CD4-positive, alpha-beta T cell (primary cell): ENCODE results near the gene WIPF1. TPM values are rescaled to one million over a fixed set of nuclear protein-coding genes. Genes with fewer than 3 reads are reported as not detected.

Experiments
- ATAC-seq: fragments of 200-7000 bp; cut with Tn5 transposase; one replicate; pipeline ENCODE4 v1.10.0; 2022; ENCODE audit warnings: mild to moderate bottlenecking; ENCODE audit not compliant: poor library complexity
- CTCF ChIA-PET: fragments of 350-600 bp; sonication (Branson Sonifier 250); formaldehyde crosslinking; loops from one replicate; lab custom pipeline; 2021; ENCODE audit warnings: antibody characterized with exemption, inconsistent platforms; lab: Charles Lee
- POLR2A ChIA-PET: fragments of 350-600 bp; sonication (Branson Sonifier 250); formaldehyde crosslinking; loops from one replicate; lab custom pipeline; 2021; ENCODE audit warnings: antibody characterized with exemption, inconsistent platforms; lab: Charles Lee
- DNase-seq, 14 experiments: peaks; one replicate each; pipeline ENCODE4 v3.0.0-alpha.2; 2013 to 2020; ENCODE audit warnings: mixed read lengths in 2 of 14
- H3K27ac ChIP-seq, 2 donors: one replicate each; pipeline versions ENCODE4 v1.5.1 to v1.7.0; 2013; ENCODE audit warnings: low read length in 2 of 2, low read depth in 1 of 2, mild to moderate bottlenecking in 1 of 2
- H3K27me3 ChIP-seq, 2 experiments: 1 replicate in 1 of 2; 2 replicates in 1 of 2; pipeline versions ENCODE4 v1.6.1 to v1.7.0; 2013; ENCODE audit warnings: low read length in 2 of 2, control low read depth in 1 of 2, mild to moderate bottlenecking in 1 of 2, moderate library complexity in 1 of 2; ENCODE audit not compliant: insufficient read depth in 2 of 2, control insufficient read depth in 1 of 2
- H3K36me3 ChIP-seq: one replicate; pipeline ENCODE4 v1.6.1; 2013; ENCODE audit warnings: low read length, control low read depth; ENCODE audit not compliant: insufficient read depth
- H3K4me1 ChIP-seq: one replicate; pipeline ENCODE4 v1.6.1; 2013; ENCODE audit warnings: low read length, control low read depth; ENCODE audit not compliant: insufficient read depth
- H3K4me3 ChIP-seq: one replicate; pipeline ENCODE4 v1.5.1; 2013; ENCODE audit warnings: mild to moderate bottlenecking, low read length, moderate library complexity
- H3K9me3 ChIP-seq, 2 experiments: 1 replicate in 1 of 2; 2 replicates in 1 of 2; pipeline versions ENCODE4 v1.6.1 to v1.7.0; 2013; ENCODE audit warnings: low read length in 2 of 2, mild to moderate bottlenecking in 2 of 2, control low read depth in 1 of 2, moderate library complexity in 1 of 2; ENCODE audit not compliant: control insufficient read depth in 1 of 2, insufficient read depth in 1 of 2
- H3K27ac Mint-ChIP-seq: one replicate; pipeline ENCODE4 v1.8.0; 2020; ENCODE audit warnings: mixed read lengths
- H3K27me3 Mint-ChIP-seq: one replicate; pipeline ENCODE4 v1.8.0; 2021; ENCODE audit warnings: mixed read lengths
- H3K36me3 Mint-ChIP-seq: one replicate; pipeline ENCODE4 v1.8.0; 2021; ENCODE audit warnings: low read depth, mixed read lengths
- H3K4me1 Mint-ChIP-seq: one replicate; pipeline ENCODE4 v1.8.0; 2021; ENCODE audit warnings: low read depth, mixed read lengths
- H3K4me3 Mint-ChIP-seq: one replicate; pipeline ENCODE4 v1.8.0; 2020; ENCODE audit warnings: mild to moderate bottlenecking, mixed read lengths
- H3K9me3 Mint-ChIP-seq: one replicate; pipeline ENCODE4 v1.8.0; 2020; ENCODE audit warnings: mixed read lengths
- intact Hi-C, 2 experiments: fragments of 100-400 bp; cut with DNase I in 1 of 2; cut with micrococcal nuclease in 1 of 2; formaldehyde crosslinking; loops; one replicate each; pipeline versions ENCODE4 v1.15.1 to v1.9.0; 2023 to 2025; cut with DNase I, micrococcal nuclease
- total RNA-seq, 174 experiments: library from RNA in 2 of 174; stranded (reverse) in 2 of 174; gene quantifications; one replicate each; pipeline ENCODE4 v1.2.3 and lab custom pipeline; 2021 to 2026
- TF ChIP-seq, protein P1 (sequence below): fragments of 200-600 bp; IDR thresholded peaks from one replicate; pipeline ENCODE4 v1.8.0; 2022; ENCODE audit warnings: antibody characterized with exemption, mild to moderate bottlenecking

The WIPF1 gene
- total RNA-seq, 2 experiments from 2014 or later, result 237 to 264 TPM

DNA sequence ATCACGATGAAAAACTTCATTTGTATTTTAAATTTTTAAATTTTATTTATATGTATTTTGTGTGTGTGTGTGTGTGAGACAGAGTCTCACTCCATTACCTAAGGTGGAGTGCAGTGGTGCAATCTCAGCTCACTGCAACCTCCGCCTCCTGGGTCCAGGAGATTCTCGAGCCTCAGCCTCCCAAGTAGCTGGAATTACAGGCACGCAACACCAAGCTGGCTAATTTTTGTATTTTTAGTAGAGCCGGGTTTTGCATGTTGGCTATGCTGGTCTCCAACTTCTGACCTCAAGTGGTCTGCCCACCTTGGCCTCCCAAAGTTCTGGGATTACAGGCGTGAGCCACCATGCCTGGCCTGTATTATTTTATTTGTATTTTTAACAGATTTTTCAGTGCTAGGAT is 45.8 kb upstream of the WIPF1 start:
- H3K4me1 ChIP-seq, result no peaks in the 10 kb centered on the region
- H3K27me3 ChIP-seq, result no peaks in the 10 kb centered on the region
- no peaks in the 10 kb centered on the region for H3K9me3 Mint-ChIP-seq
- POLR2A ChIA-PET, result no interaction called here
- H3K4me1 Mint-ChIP-seq, result no peaks in the 10 kb centered on the region
- no peaks in the 10 kb centered on the region for H3K9me3 ChIP-seq
- H3K4me3 Mint-ChIP-seq, result no peak overlapping the region
- DNase-seq (no peak), ATAC-seq (no peak)
- H3K27me3 Mint-ChIP-seq, result no peaks in the 10 kb centered on the region
- no peak overlapping the region for H3K27ac Mint-ChIP-seq
- no peaks in the 10 kb centered on the region for H3K36me3 Mint-ChIP-seq
- H3K4me3 ChIP-seq, result no peak overlapping the region
- CTCF ChIA-PET, result interaction anchor here (1.0 to 1.4 kb wide), 2 partner anchors 21 to 180 kb away, joined by 3 read pairs; no protein-coding TSS in a partner anchor
- intact Hi-C loops, result no loop called here
- H3K27ac ChIP-seq, result no peak overlapping the region
- no peaks in the 10 kb centered on the region for H3K36me3 ChIP-seq
- TF ChIP-seq, protein P1, sequence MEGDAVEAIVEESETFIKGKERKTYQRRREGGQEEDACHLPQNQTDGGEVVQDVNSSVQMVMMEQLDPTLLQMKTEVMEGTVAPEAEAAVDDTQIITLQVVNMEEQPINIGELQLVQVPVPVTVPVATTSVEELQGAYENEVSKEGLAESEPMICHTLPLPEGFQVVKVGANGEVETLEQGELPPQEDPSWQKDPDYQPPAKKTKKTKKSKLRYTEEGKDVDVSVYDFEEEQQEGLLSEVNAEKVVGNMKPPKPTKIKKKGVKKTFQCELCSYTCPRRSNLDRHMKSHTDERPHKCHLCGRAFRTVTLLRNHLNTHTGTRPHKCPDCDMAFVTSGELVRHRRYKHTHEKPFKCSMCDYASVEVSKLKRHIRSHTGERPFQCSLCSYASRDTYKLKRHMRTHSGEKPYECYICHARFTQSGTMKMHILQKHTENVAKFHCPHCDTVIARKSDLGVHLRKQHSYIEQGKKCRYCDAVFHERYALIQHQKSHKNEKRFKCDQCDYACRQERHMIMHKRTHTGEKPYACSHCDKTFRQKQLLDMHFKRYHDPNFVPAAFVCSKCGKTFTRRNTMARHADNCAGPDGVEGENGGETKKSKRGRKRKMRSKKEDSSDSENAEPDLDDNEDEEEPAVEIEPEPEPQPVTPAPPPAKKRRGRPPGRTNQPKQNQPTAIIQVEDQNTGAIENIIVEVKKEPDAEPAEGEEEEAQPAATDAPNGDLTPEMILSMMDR, result no peak

DNA sequence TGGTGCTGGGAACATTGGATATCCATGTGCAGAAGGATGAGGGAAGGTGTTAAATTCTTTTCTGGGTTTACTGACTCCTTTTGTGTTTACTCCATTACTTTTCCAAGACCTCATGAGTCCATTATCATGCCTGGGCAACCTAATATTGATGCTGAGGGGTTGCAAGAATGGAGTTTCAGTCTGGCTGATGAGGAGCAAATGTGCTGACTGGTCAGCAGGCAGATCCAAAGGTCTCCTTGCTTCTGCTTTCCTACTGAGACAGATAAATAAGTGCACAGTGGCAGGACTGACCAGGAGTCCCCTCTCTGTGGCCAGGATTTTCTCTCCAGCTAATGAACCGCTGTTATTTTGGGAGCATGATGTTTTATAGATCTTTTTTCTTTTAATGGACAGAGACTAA is 43.6 kb upstream of the WIPF1 start:
- intact Hi-C loops, result no loop called here
- H3K9me3 Mint-ChIP-seq, result no peaks in the 10 kb centered on the region
- no peaks in the 10 kb centered on the region for H3K36me3 Mint-ChIP-seq
- DNase-seq (no peak), ATAC-seq (no peak)
- Histone ChIP-seq H3K4me1 (no peaks in the 10 kb centered on the region), H3K27me3 (no peaks in the 10 kb centered on the region), H3K27ac (no peak overlapping the region), H3K9me3 (no peaks in the 10 kb centered on the region), H3K4me3 (no peak overlapping the region), H3K36me3 (no peaks in the 10 kb centered on the region)
- TF ChIP-seq, protein P1, result no peak
- no peak overlapping the region for H3K4me3 Mint-ChIP-seq
- H3K4me1 Mint-ChIP-seq, result peaks cover 9% of the 10 kb centered on the region
- H3K27ac Mint-ChIP-seq, result no peak overlapping the region
- CTCF ChIA-PET, result no interaction called here
- POLR2A ChIA-PET, result no interaction called here
- no peaks in the 10 kb centered on the region for H3K27me3 Mint-ChIP-seq

DNA sequence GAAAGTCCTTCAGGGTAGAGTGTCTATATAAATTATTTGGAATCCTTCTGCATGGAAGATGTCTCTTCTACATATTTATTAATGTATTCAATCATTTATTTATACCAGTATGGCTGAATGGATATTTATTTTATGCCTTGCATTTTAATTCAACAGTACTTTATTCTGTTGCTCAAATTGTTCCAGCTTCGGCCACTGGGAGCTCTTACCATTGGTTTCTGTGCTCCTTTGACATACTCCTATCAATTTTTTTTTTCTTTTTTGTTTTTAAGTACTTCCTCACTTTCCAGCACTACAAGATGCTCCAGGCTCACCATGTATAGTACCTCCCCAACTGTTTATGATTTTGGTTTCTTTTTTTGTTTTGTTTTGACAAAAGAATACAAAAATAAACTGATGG is 39.4 kb upstream of the WIPF1 start:
- Histone ChIP-seq H3K9me3 (no peaks in the 10 kb centered on the region), H3K27ac (no peak overlapping the region), H3K27me3 (no peaks in the 10 kb centered on the region), H3K36me3 (no peaks in the 10 kb centered on the region), H3K4me1 (peaks cover 14% of the 10 kb centered on the region), H3K4me3 (no peak overlapping the region)
- no peaks in the 10 kb centered on the region for H3K27me3 Mint-ChIP-seq
- ATAC-seq, result no peak
- ChIA-PET POLR2A (interaction anchor here (0.9 kb wide), 2 partner anchors 34 to 43 kb away, joined by 3 read pairs; no protein-coding TSS in a partner anchor), CTCF (interaction anchor here (0.7 to 1.5 kb wide), 5 partner anchors 14 to 51 kb away, joined by 3 to 4 read pairs (median 3); no protein-coding TSS in a partner anchor)
- H3K27ac Mint-ChIP-seq, result peak overlapping the region; percentile 95
- TF ChIP-seq, protein P1, result no peak
- no peaks in the 10 kb centered on the region for H3K9me3 Mint-ChIP-seq
- peaks cover 42% of the 10 kb centered on the region for H3K4me1 Mint-ChIP-seq
- DNase-seq, result no peak
- H3K4me3 Mint-ChIP-seq, result peak overlapping the region; percentile 63
- H3K36me3 Mint-ChIP-seq, result peaks cover 23% of the 10 kb centered on the region
- intact Hi-C loops, result no loop called here
